Stimulated activated naive B cell treated with anti-CD40 and anti-IgM and Interleukin-4, amounts not matched to agents 10 μg/mL and 1 μg/mL and 100 μg/mL, for 72 hours (primary cell): ENCODE measurements around the gene CALML3.
A peak's percentile ranks its signal among the peaks of the same experiment; 100 is the strongest.
"Not testable (repeated sequence)": the region's sequence is repeated elsewhere in the genome, so short reads cannot be mapped to it uniquely, and the experiment has no call there.

Experiments
- ATAC-seq, 2 donors: fragments of 150-1000 bp; cut with Tn5 transposase; replicated peaks; 2 replicates each; pipeline ENCODE4 v1.10.0; 2021; ENCODE audit warnings: moderate library complexity in 1 of 2
- DNase-seq: peaks from one replicate; pipeline ENCODE4 v3.0.0; 2021
- H3K27ac Mint-ChIP-seq: one replicate; pipeline ENCODE4 v1.8.0; 2022; ENCODE audit warnings: mild to moderate bottlenecking, mixed read lengths
- H3K27me3 Mint-ChIP-seq, 2 donors: one replicate each; pipeline ENCODE4 v1.8.0; 2022; ENCODE audit warnings: mixed read lengths in 2 of 2
- H3K36me3 Mint-ChIP-seq, 2 donors: one replicate each; pipeline ENCODE4 v1.8.0; 2022; ENCODE audit warnings: mixed read lengths in 2 of 2, mild to moderate bottlenecking in 1 of 2
- H3K4me1 Mint-ChIP-seq, 2 donors: one replicate each; pipeline ENCODE4 v1.8.0; 2022; ENCODE audit warnings: mixed read lengths in 2 of 2, mild to moderate bottlenecking in 1 of 2
- H3K4me3 Mint-ChIP-seq, 2 donors: one replicate each; pipeline ENCODE4 v1.8.0; 2022; ENCODE audit warnings: mild to moderate bottlenecking in 2 of 2, mixed read lengths in 2 of 2, moderate library complexity in 1 of 2
- H3K9me3 Mint-ChIP-seq, 2 donors: one replicate each; pipeline ENCODE4 v1.8.0; 2022; ENCODE audit warnings: mixed read lengths in 2 of 2, mild to moderate bottlenecking in 1 of 2

Gene CALML3

DNA sequence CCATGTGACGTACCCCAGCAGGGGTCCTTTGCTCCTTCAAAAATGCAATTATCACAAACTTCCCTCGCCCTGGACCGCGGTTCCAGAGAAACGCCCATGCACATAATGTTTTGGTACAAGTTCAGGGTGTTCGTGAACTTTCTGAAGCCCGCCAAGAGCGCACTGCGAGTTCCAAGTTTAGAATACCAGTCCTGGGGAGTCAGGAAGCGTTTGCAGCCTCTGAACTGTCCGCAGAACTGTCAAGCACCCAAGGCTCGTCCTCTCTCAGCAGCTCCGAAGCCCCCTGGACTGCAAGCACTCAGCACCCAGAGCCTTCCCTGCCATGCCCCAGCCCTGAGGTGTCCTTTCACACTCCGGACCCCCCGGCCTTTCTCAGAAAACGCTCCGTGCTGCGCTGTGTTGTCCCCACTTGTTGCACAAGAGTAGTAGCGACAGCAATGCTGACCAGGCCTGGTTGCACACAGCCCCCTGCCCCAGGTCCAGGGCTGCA, 30.3 kb downstream of the CALML3 start:
- Mint-ChIP-seq H3K27me3 (peaks cover 8 to 9% of the 10 kb centered on the region in 2 donors), H3K27ac (no peak overlapping the region), H3K36me3 (no peaks in the 10 kb centered on the region), H3K9me3 (no peaks in the 10 kb centered on the region), H3K4me1 (peaks cover 13 to 20% of the 10 kb centered on the region in 2 donors), H3K4me3 (no peak overlapping the region)
- ATAC-seq, result no peak
- DNase-seq, result no peak

GRCh38 chr10:5555881-5556280, 31.1 kb downstream of the CALML3 start:
- DNase-seq, result no peak
- Mint-ChIP-seq H3K27ac (no peak overlapping the region), H3K4me3 (no peak overlapping the region), H3K4me1 (peaks cover 15 to 20% of the 10 kb centered on the region in 2 donors), H3K27me3 (peaks cover 8 to 9% of the 10 kb centered on the region in 2 donors), H3K36me3 (no peaks in the 10 kb centered on the region), H3K9me3 (no peaks in the 10 kb centered on the region)
- no peak for ATAC-seq

- Mint-ChIP-seq H3K27ac (no peak overlapping the region), H3K4me3 (no peak overlapping the region), H3K9me3 (no peaks in the 10 kb centered on the region), H3K36me3 (no peaks in the 10 kb centered on the region), H3K27me3 (peaks cover 8 to 9% of the 10 kb centered on the region in 2 donors), H3K4me1 (peaks cover 13 to 14% of the 10 kb centered on the region in 2 donors)
- DNase-seq (no peak), ATAC-seq (no peak)
These were observed 31.8 kb downstream of the CALML3 start for GRCh38 chr10:5556576-5556975.

- DNase-seq (no peak), ATAC-seq (no peak)
- Mint-ChIP-seq H3K27me3 (peaks cover 12% of the 10 kb centered on the region in 2 donors), H3K9me3 (no peaks in the 10 kb centered on the region), H3K36me3 (no peaks in the 10 kb centered on the region), H3K4me3 (no peak overlapping the region), H3K4me1 (peaks cover 7 to 10% of the 10 kb centered on the region in 2 donors), H3K27ac (no peak overlapping the region)
These were observed 32.4 kb downstream of the CALML3 start for GRCh38 chr10:5557040-5557721.

- no peak overlapping the region for H3K4me3 Mint-ChIP-seq
- ATAC-seq, result no peak
These were observed 33.3 kb downstream of the CALML3 start for GRCh38 chr10:5557799-5558771.

DNA sequence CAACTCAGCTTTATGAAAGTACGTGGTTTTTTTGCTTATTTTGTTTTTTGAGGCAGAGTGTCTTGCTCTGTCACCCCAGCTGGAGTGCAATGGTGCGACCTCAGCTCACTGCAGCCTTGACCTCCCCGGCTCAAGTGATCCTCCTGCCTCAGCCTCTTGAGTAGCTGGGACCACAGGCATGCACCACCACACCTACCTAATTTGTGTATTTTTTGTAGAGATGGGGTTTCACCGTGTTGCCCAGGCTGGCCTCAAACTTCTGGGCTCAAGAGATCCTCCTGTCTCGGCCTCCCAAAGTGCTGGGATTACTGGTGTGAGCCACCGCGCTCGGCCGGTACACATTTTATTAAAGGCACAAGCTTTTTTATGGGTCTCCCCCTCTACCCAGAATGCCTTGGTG, 34.3 kb downstream of the CALML3 start:
- not testable (repeated sequence) for H3K36me3 Mint-ChIP-seq, H3K4me3 Mint-ChIP-seq, H3K9me3 Mint-ChIP-seq, ATAC-seq, H3K27ac Mint-ChIP-seq, H3K4me1 Mint-ChIP-seq, DNase-seq
- H3K27me3 Mint-ChIP-seq, result peaks cover 10 to 19% of the 10 kb centered on the region in 2 donors

More at GRCh38 chr10:5557799-5558771, 33.3 kb downstream of the CALML3 start:
- peaks cover 14 to 16% of the 10 kb centered on the region in 2 donors for H3K27me3 Mint-ChIP-seq
- peaks cover 0 to 5% of the 10 kb centered on the region in 2 donors for H3K4me1 Mint-ChIP-seq
- H3K27ac Mint-ChIP-seq, result no peak overlapping the region
- H3K9me3 Mint-ChIP-seq, result no peaks in the 10 kb centered on the region
- no peak for DNase-seq
- H3K36me3 Mint-ChIP-seq, result no peaks in the 10 kb centered on the region

DNA sequence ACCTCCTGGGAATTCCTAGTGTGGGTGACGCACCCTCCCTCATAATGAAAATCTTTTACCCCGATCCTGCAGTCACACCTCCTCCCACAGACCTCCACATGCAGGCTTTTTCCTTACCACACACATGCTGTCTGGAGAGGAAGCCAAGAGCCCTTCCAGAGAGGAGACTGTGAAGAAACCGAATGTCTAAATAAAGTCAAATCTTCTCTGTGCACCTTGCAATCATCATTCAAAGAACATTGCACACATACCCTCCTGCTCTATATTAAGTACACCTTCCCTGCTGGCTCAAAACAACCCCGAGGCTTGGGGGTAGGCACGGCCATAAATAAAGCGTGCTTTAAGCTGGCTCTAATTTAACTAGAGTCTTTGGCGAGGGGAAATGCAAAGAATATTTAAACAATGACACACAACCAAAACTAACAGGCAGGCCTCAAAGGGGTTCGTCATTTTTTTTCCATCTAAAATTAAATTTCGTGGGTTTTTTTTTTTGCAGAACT, 34.9 kb downstream of the CALML3 start:
- no peak for ATAC-seq
- Mint-ChIP-seq H3K4me1 (peaks cover 0 to 6% of the 10 kb centered on the region in 2 donors), H3K27me3 (peaks cover 17 to 23% of the 10 kb centered on the region in 2 donors)

DNA sequence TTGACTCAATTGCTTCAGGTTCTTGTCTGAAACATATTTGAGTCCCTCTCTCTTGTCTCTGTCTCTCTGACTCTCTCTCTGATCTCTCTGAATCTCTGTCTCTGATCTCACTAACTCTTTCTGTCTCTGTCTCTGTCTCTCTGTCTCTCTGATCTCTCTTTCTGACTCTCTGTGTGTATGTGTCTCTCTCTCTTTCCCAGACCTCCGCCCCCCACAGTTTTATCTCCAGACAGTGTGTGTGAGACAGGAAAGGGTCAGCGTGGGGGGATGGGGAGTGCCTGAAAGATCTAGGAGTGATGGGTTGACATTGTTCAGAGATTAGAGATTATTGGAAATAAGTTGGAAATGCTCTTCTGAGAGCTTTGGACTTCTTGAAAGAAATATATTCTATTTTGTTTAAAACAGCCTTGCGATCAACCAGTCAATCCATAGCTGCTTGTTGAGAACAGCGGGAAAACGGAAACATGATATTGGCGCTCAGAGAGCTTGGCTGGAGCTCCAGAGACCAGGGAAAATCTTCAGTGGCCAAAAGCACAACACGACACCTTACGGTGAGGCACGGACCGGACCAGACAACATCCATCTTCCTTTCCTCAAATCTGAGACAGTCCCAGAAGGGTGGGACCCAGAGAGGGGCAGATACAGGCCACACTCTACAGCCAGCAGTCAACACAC, 35.5 kb downstream of the CALML3 start:
- H3K27ac Mint-ChIP-seq, result no peak overlapping the region
- no peaks in the 10 kb centered on the region for H3K9me3 Mint-ChIP-seq
- H3K4me3 Mint-ChIP-seq, result no peak overlapping the region
- DNase-seq (no peak), ATAC-seq (no peak)
- H3K4me1 Mint-ChIP-seq, result peaks cover 0 to 6% of the 10 kb centered on the region in 2 donors
- H3K27me3 Mint-ChIP-seq, result peaks cover 23 to 26% of the 10 kb centered on the region in 2 donors
- no peaks in the 10 kb centered on the region for H3K36me3 Mint-ChIP-seq

More for the DNA sequence above, 34.9 kb downstream of the CALML3 start:
- Mint-ChIP-seq H3K27ac (no peak overlapping the region), H3K4me3 (no peak overlapping the region), H3K9me3 (no peaks in the 10 kb centered on the region), H3K36me3 (no peaks in the 10 kb centered on the region)
- no peak for DNase-seq

GRCh38 chr10:5560817-5561703, 36.3 kb downstream of the CALML3 start:
- ATAC-seq (no peak), DNase-seq (no peak)
- Mint-ChIP-seq H3K27ac (peak overlapping the region; percentile 38), H3K36me3 (no peaks in the 10 kb centered on the region), H3K4me3 (no peak overlapping the region), H3K9me3 (no peaks in the 10 kb centered on the region), H3K4me1 (peaks cover 0 to 6% of the 10 kb centered on the region in 2 donors), H3K27me3 (peaks cover 23 to 26% of the 10 kb centered on the region in 2 donors)

DNA sequence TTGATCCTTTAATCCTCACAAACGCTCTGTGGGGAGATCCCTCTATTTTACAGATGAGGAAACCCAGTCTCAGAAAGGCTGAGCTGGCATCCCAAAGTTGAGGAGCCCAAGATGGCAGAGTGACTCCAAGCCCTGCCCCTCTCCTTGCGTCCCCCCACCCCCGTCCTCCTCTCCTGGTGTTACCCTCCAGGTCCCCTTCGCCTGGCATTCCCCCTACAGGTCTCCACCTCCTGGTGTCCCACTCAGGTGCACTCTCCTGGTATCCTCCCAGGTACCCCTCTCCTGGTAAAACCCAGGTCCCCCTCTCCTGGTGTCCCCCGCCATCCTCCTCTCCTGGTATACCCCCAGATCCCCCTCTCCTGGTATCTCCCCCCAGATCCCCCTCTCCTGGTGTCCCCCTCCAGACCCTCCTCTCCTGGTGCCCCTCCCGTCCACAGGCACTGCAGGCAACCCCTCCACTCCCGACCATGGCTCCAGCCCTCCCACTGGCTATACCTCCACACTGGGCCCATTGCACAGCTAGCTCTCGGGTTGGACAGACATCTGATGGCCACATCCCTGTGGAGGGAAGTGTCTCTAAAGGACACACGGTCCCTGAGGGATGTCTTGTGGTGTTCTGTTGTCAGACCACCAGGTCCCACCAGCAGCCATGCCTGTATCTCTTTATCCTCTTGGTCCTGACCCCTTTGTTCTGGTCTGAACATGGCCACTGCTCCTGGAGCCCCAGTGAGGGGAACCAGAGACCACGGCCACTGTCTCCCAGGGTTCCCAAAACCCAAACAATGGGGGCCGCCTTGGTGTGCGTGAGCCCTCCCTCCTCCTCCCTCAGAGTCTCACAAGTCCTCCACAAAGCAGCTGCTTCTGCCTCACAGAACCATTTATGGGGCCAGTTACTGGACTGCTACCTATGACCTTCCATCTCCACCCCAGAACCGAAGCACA, 37.2 kb downstream of the CALML3 start:
- DNase-seq (no peak), ATAC-seq (no peak)
- Mint-ChIP-seq H3K9me3 (no peaks in the 10 kb centered on the region), H3K27ac (no peak overlapping the region), H3K4me3 (no peak overlapping the region), H3K27me3 (peaks cover 23 to 26% of the 10 kb centered on the region in 2 donors), H3K4me1 (peaks cover 0 to 9% of the 10 kb centered on the region in 2 donors), H3K36me3 (no peaks in the 10 kb centered on the region)

DNA sequence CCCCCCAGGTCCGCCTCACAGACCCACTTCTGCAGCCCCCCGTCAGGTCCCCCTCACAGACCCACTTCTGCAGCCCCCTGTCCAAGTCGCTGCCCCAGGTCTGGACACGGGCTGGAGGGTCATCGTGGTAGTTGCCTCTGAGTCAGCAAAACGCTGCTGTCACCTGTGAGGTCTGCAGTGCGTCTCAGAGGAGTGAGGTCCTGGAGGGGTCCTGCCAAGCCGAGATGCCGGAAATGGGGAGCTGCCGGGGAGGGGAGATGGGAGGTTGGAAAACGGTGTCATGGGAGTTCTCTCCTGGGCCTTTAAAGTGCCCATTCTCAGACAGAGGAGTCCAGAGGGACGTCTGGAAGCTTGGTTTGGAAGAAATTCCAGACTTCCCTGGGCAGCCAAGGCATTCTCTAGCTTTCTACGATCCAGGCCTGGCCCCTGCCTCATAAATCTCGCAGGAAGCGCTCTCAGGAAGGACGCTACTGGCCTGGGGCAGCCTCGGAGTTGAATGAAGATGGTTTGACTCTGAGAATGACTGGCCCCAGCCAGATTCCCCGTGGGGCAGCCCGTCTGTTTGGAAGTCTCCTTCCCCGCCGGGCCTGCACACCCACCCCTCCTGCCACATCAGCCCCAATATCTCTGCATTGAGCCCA, 38.7 kb downstream of the CALML3 start:
- Mint-ChIP-seq H3K4me1 (peaks cover 0 to 9% of the 10 kb centered on the region in 2 donors), H3K9me3 (no peaks in the 10 kb centered on the region), H3K27me3 (peaks cover 23 to 26% of the 10 kb centered on the region in 2 donors), H3K27ac (no peak overlapping the region), H3K36me3 (no peaks in the 10 kb centered on the region), H3K4me3 (no peak overlapping the region)
- ATAC-seq, result no peak
- DNase-seq, result no peak

DNA sequence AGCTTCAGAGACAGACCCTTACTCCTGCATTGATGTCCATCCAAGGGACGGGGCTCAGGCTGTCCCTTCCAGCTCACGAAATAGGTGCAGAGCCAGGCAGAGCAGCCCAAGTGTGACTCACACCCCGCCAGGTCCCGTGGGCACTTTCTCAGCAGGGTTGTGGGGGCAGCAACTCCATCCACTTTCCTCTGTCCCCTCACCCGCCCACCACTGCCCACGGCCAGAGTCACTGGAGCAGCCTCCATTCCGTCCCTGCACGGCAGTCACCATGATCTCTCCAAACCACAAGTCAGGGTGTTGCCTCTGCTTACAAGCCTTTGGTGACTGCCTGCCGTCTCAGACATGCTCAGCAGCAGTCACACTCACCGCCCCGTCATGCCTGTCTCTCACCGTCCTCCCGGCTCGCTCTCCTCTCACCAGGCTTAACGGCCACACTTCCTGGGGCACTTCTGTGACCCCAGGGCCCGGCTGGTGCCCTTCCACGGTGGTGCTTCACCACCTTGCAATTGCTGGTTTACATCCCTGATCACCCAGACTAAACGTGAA, 39.3 kb downstream of the CALML3 start:
- Mint-ChIP-seq H3K4me3 (no peak overlapping the region), H3K9me3 (peaks cover 3% of the 10 kb centered on the region in 2 donors), H3K27me3 (peaks cover 23 to 26% of the 10 kb centered on the region in 2 donors), H3K4me1 (peaks cover 0 to 9% of the 10 kb centered on the region in 2 donors), H3K27ac (peak overlapping the region; percentile 81), H3K36me3 (no peaks in the 10 kb centered on the region)
- DNase-seq, result no peak
- no peak for ATAC-seq
